Neuronal stem cell (in vitro differentiated cells): ENCODE data around the gene FPGS. TPM values are rescaled to one million over a fixed set of nuclear protein-coding genes. Genes with fewer than 3 reads are reported as not detected.

Experiments used
- small RNA-seq: library from polyadenylated mRNA; stranded (forward); fragments of <200 nt; extraction: miRNeasy Mini kit (QIAGEN cat#:217004); gene quantifications from one replicate; pipeline ENCODE3, GENCODE V24; 2013; ENCODE audit not compliant: insufficient read depth

FPGS gene

Small RNAs within 50 kb of the gene (small RNA-seq; reads per million reads assigned to genes)
- not detected for gene RF00019
- gene RNA5SP296 = not detected
